Pancreas (tissue), 10 donors: ENCODE measurements around the gene OR56A3. TPM values are rescaled to one million over a fixed set of nuclear protein-coding genes. Genes with fewer than 3 reads are reported as not detected.

Experiments
- ATAC-seq, 4 donors: fragments of 200-7000 bp; cut with Tn5 transposase; one replicate each; pipeline versions ENCODE4 v1.8.0 to v1.9.1; 2020; ENCODE audit warnings: mild to moderate bottlenecking in 4 of 4, moderate library complexity in 4 of 4
- DNase-seq, 6 donors: peaks; one replicate each; pipeline ENCODE4 v3.0.0-alpha.2; 2020
- FAIRE-seq: peaks from 2 replicates; lab custom pipeline; 2012; peaks lifted over from hg19 to GRCh38; lab: Jason Lieb, UNC
- H3K27ac ChIP-seq, 4 donors: fragments of 200-600 bp; sonication (generic); 1 replicate in 3 of 4; 2 replicates in 1 of 4; pipeline versions ENCODE4 v1.5.0 to v1.8.0; 2020
- H3K27me3 ChIP-seq, 4 donors: fragments of 200-600 bp; one replicate each; pipeline ENCODE4 v1.8.0; 2021
- H3K36me3 ChIP-seq, 3 donors: fragments of 200-600 bp; sonication (generic) in 1 of 3; one replicate each; pipeline versions ENCODE4 v1.5.0 to v1.8.0; 2020 to 2021
- H3K4me1 ChIP-seq, 3 donors: fragments of 200-600 bp; one replicate each; pipeline ENCODE4 v1.8.0; 2021
- H3K4me3 ChIP-seq, 4 donors: fragments of 200-600 bp; sonication (generic) in 2 of 4; one replicate each; pipeline versions ENCODE4 v1.5.0 to v1.8.0; 2020 to 2021
- H3K9me3 ChIP-seq, 4 donors: fragments of 200-600 bp; one replicate each; pipeline ENCODE4 v1.8.0; 2021
- CTCF ChIP-seq, 4 donors: fragments of 200-600 bp; sonication (generic) in 3 of 4; IDR thresholded peaks; one replicate each; pipeline versions ENCODE4 v1.5.0 to v1.8.0; 2021; ENCODE audit warnings: antibody characterized with exemption in 4 of 4
- WGBS, 2 donors: extraction: QIAGEN DNeasy Blood & Tissue Kit; methylation state at CpG; one replicate each; pipeline ENCODE4 v1.1.7; 2013; 5-methylcytosine and 5-hydroxymethylcytosine counted together
- intact Hi-C, 3 donors: fragments of 100-400 bp; cut with DNase I; formaldehyde crosslinking; loops; one replicate each; pipeline versions ENCODE4 v1.11.1 to v1.14.2; 2022
- polyA plus RNA-seq, 2 donors: library from polyadenylated mRNA; stranded (reverse); fragments of 200-250 nt; gene quantifications; one replicate each; pipeline ENCODE4 v1.2.3, GENCODE V29; 2013
- total RNA-seq, 6 donors: library from RNA; stranded (reverse); fragmentation: NEBNext Ultra II Directional in 4 of 6; extraction: Animal tissue kit (Norgen Biotek cat#: 25700) in 4 of 6; gene quantifications; one replicate each; pipeline versions ENCODE4 v1.2.1 to v1.2.4, GENCODE V29; 2021 to 2023
- donor health status: healthy with polysubstance abuse.
- donor health status: DM: no; HTN: no; CAD: no; lungs with moderate emphysema.
- donor health status: DM: no; HTN: no; CAD: no.
- donor health status: control.
- donor health status: control.
- donor health status: Bipolar disorder and iron deficiency.
- donor health status: DM: yes; HTN: yes; CAD: no.
- donor health status: DM: no; HTN: no; CAD: no.
- donor health status: DM: no; HTN: no; CAD: no.
- donor health status: DM: yes; HTN: yes; CAD: no.

OR56A3 gene
- total and polyA plus RNA-seq, 8 donors: not detected

- TF ChIP-seq CTCF (IDR thresholded peaks at IDR 0.05): no peak
- DNase-seq (no peak), ATAC-seq (no peak), FAIRE-seq (no peak)
- H3K27me3 ChIP-seq: no peaks in the 10 kb centered on the region
- no peak overlapping the region for H3K4me3 ChIP-seq
- H3K36me3 ChIP-seq: no peaks in the 10 kb centered on the region
- H3K27ac ChIP-seq: no peak overlapping the region
- no peaks in the 10 kb centered on the region for H3K9me3 ChIP-seq
- intact Hi-C loops: no loop called here
- no peaks in the 10 kb centered on the region for H3K4me1 ChIP-seq
Observed at GRCh38 chr11:5923427-5923776, 18.6 kb upstream of the OR56A3 start.

GRCh38 chr11:5923794-5924193 lies 18.3 kb upstream of the OR56A3 start:
- no peak for FAIRE-seq
- H3K27ac ChIP-seq: no peak overlapping the region
- no peaks in the 10 kb centered on the region for H3K9me3 ChIP-seq
- ATAC-seq: no peak
- no peaks in the 10 kb centered on the region for H3K36me3 ChIP-seq
- no peaks in the 10 kb centered on the region for H3K4me1 ChIP-seq
- H3K27me3 ChIP-seq: no peaks in the 10 kb centered on the region
- H3K4me3 ChIP-seq: no peak overlapping the region
- intact Hi-C loops: no loop called here
- DNase-seq: no peak
- TF ChIP-seq CTCF (IDR thresholded peaks at IDR 0.05): no peak

- Histone ChIP-seq H3K9me3 (no peaks in the 10 kb centered on the region), H3K4me1 (no peaks in the 10 kb centered on the region), H3K4me3 (no peak overlapping the region), H3K27ac (no peak overlapping the region), H3K27me3 (no peaks in the 10 kb centered on the region), H3K36me3 (no peaks in the 10 kb centered on the region)
- ATAC-seq: no peak
- 87 to 90% methylated on average over 17 of the region's 17 CpGs for WGBS, 2 donors
- no peak for TF ChIP-seq CTCF (IDR thresholded peaks at IDR 0.05)
- no peak for DNase-seq
- no peak for FAIRE-seq
- intact Hi-C loops: no loop called here
Observed at GRCh38 chr11:5928271-5928670, 13.8 kb upstream of the OR56A3 start.

- no peak for FAIRE-seq
- intact Hi-C loops: no loop called here
- no peaks in the 10 kb centered on the region for H3K36me3 ChIP-seq
- WGBS, 2 donors: 76 to 78% methylated on average over 15 of the region's 15 CpGs
- no peak for ATAC-seq
- TF ChIP-seq CTCF (IDR thresholded peaks at IDR 0.05): no peak
- no peak overlapping the region for H3K27ac ChIP-seq
- DNase-seq: no peak
- H3K27me3 ChIP-seq: no peaks in the 10 kb centered on the region
- no peak overlapping the region for H3K4me3 ChIP-seq
- H3K9me3 ChIP-seq: no peaks in the 10 kb centered on the region
- no peaks in the 10 kb centered on the region for H3K4me1 ChIP-seq
Observed at GRCh38 chr11:5928811-5929210, 13.2 kb upstream of the OR56A3 start.

GRCh38 chr11:5929571-5930368 lies 12.3 kb upstream of the OR56A3 start:
- intact Hi-C loops: no loop called here
- TF ChIP-seq CTCF (IDR thresholded peaks at IDR 0.05): no peak
- H3K36me3 ChIP-seq: no peaks in the 10 kb centered on the region
- DNase-seq: no peak
- ATAC-seq: no peak
- no peak for FAIRE-seq
- H3K4me1 ChIP-seq: no peaks in the 10 kb centered on the region
- no peak overlapping the region for H3K27ac ChIP-seq
- H3K27me3 ChIP-seq: no peaks in the 10 kb centered on the region
- no peak overlapping the region for H3K4me3 ChIP-seq
- 81 to 84% methylated on average over 31 of the region's 31 CpGs for WGBS, 2 donors
- H3K9me3 ChIP-seq: no peaks in the 10 kb centered on the region
